SK-N-DZ (cell line): ENCODE measurements around the gene SUMO3.

Source experiments
- DNase-seq: peaks from one replicate; pipeline ENCODE4 v3.0.0-alpha.2; 2015; ENCODE audit warnings: low spot score

The SUMO3 gene

DNA sequence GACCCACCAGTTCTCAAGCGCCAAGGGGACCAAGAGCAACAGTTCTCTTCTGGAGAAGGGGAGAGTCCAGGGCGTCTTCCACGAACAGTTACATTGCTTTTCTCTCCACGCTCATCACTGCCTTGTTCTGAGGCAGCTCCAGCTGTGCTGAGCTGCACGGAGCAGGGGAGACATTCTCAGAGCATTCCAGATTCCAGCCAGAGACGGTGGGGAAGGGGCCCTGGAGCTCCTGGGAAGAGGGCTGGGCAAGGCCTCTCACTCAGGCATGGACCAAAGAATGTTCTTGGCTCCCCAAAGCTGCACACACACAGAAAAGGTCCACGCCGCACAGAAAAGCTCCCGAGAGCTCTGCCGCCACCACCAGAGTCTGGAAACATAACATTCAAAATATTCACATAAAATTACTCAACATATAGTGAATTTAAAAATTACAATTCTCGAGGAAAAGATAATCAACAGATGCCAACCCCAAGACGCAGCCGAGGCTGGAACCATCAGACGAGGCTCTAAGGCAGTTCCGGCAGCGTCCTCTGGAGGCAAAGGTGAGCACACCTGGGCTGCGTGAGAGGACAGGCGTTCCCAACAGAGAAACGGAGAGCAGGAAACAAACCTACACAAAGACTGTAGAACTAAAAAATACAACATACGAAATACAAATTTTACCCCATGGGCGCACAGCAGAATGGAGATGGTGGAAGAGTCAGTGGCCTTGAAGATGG, 56.7 kb downstream of the SUMO3 start:
- no peak for DNase-seq

DNA sequence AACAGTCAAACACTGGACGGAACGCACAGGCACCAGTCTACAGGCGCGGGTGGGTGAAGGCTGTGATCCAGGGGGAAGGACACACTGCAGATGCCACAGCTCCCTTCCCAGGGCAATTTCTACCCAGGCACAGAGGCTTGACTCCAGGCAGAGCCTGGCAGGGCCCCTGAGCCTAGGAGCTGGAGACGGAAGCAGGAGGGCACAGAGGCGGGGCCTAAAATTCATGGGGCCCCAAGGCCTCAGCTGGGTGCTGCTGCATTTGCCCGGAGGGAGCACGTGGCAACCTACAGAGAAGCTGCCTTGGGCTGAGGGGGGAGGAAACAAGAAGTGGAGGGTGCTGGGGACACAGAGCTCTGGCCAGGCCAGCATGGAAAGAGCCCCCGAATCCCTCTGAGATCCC, 57.5 kb downstream of the SUMO3 start:
- no peak for DNase-seq

DNA sequence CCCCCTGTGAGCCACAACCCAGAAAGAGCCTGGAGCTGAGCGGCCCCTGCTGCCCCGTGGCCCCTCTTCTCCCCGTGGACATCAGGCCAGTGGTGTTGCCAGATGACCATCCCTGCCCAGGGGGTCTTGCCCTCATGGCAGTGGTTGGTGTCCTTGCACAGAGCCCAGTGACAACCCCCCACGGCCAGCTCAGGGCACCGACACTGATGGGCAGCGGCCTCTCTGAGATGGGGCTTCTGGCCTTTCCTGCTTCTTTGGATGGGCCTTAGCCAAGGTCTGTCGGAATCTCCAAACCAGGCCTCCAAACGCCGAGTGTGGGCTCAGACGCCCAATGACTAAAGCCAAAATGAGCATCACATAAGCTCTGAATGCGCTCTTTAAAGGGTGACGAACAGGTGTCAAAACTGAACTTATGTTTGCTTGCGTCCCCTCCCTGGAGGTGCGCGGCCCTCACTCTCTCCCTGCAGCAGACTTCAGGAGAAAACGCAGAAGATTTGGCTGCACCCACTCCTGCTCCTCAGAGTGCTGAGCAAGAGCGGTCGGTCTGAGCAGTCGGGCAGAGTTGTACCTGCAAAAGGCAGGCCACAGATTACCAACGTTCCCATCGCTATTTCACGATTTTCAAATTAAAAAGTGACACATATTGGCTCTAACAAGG, 58.1 kb downstream of the SUMO3 start:
- no peak for DNase-seq

DNA sequence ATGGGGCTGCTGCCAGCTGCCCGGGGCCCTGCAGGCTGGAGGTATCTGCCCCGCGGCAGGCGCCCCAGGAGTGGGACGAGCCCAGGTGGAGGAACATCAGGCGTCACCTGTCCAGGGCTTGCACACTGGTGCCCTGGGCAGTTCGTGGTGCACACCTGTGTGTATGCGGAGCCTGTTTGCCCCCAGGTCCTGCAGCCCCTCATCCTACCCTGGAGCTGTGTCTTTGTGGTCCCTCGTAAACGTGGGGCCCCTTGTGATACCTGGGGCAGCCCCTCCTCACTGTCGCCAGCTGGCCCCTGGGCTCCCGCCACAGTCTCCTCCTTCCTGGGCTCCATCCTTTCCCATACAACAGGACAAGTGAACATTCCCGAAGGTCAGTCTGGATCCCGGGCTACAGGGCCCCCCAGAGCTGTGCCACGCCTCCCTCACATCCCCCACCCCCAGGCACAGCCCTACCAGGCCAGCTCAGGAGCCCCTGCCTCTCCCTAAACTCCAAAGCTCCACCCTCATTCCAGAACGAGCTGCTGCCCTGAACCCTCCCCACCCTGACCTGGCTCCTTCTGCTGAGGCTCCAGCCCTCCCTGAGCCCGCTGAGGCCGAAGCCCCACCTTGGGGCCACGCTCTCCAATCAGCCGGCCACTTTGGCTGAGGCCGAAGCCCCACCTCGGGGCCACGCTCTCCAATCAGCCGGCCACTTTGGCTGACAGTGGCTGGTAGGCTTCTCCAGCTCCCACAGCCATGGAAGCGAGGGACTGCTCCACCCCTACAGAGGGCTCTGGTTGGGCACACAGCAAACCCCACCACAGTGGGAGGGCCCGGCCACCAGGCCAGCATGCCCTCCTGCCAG, 58.9 kb downstream of the SUMO3 start:
- DNase-seq = no peak

DNA sequence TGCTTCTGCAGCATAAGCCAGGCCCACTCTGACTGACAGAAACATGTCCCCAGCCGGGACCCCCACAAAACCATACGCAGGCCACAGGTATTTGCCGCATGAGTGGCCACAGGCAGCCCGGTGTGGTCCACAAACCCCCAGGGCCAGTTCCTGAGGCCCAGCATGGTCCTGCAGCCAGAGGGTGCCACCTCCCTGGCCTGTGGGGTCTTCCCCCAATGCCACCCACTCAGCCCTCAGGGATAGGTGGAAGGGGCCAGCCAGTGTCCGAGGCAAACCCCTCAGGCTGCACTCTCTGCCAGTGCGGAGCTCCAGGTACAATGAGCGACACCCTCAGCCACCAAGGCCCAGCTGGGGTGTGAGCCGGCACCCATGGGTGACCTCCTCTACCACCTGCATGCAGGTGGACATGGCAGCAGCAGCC, 59.7 kb downstream of the SUMO3 start:
- no peak for DNase-seq

DNA sequence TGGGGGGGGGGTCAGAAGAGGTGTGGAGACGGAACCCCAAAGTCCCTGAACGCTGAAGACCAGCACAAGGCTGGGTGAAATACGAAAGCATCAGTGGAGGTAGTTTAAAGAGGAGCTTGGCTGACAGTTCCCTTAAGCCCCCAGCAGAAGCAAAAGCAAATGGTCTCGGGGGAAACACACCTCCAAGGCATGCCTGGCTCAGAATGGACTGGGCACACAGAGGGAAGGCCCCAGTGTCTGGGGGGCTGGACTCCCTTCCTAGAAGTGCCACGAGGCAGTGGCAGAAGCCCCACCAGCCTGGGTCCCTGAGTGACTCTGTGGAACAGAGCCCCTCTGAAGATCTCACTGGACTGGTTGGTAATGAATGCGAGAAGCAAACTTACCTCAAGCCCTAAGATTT, 60.1 kb downstream of the SUMO3 start:
- DNase-seq = no peak

DNA sequence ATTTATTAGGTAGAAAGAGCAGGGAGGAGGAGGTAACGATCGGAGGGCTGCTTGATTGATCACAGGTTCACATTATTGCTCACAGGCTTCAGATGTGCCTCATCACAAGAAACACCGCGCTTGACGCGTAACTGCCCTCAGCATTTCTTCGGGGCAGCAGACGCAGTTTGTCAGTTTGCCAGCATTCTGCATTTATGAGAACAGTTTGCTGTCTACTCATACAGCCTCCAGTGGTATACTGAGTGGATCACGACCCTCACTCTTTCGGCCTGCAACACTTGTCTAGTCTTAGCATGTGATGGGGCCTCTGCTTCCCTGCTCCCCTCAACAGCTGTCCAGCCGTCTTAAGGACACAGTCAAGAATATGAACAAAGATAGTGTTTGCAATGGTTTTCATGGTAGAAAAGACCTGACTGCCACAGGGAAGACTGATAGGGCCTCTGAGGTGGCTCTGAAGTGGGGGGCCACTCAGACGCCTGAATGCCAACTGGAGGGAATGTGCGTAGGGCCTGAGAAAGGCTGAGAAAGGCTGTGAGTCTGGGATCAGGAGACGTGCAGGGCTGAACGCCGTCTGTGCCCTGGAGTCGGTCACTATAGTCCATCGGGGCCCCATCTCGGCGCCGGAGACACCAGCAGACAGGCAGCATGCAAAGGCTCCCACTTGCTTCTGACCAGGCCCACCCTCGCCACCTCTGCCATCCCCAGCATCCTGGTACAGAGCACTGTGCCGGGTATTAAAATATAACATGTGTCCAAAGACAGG, 61.3 kb downstream of the SUMO3 start:
- no peak for DNase-seq
